C4-2B (cell line): ENCODE measurements around the gene PLA2G2F.

Source experiments
- H3K27ac ChIP-seq: fragments of 450-650 bp; 2 replicates; pipeline ENCODE4 v1.5.1; 2017
- ZFX ChIP-seq: fragments of 450-650 bp; IDR thresholded peaks from 2 replicates; pipeline ENCODE4 v1.6.1; 2017
- TF ChIP-seq, protein P1 (sequence below): fragments of 450-650 bp; conservative IDR thresholded peaks from 2 replicates; pipeline ENCODE4 v1.5.1; 2017; ENCODE audit warnings: mild to moderate bottlenecking

Gene PLA2G2F

GRCh38 chr1:20183616-20184271 is 44.6 kb downstream of the PLA2G2F start:
- H3K27ac ChIP-seq, result no peak overlapping the region

DNA sequence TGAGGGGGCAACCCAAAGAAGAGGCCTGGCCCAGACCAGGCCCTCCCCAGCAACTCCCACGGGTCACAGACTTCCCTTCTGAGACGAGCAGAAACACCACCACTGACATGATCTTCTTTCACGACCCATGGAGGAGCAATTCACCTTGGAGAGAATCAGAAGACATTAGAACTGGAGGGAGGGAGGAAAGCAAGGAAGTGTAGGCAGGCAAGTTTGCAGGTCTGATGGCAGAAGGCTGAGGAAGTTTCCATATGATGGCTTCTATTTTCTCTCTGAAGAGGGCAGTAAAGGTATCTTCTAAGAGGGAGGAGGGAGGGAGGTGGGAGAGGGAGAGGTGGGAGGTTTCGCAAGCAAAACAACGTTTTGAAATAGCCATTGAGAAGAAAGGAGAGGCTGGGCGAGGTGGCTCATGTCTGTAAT is 45.4 kb downstream of the PLA2G2F start:
- H3K27ac ChIP-seq, result no peak overlapping the region
- no peak for TF ChIP-seq ZFX
- TF ChIP-seq, protein P1, sequence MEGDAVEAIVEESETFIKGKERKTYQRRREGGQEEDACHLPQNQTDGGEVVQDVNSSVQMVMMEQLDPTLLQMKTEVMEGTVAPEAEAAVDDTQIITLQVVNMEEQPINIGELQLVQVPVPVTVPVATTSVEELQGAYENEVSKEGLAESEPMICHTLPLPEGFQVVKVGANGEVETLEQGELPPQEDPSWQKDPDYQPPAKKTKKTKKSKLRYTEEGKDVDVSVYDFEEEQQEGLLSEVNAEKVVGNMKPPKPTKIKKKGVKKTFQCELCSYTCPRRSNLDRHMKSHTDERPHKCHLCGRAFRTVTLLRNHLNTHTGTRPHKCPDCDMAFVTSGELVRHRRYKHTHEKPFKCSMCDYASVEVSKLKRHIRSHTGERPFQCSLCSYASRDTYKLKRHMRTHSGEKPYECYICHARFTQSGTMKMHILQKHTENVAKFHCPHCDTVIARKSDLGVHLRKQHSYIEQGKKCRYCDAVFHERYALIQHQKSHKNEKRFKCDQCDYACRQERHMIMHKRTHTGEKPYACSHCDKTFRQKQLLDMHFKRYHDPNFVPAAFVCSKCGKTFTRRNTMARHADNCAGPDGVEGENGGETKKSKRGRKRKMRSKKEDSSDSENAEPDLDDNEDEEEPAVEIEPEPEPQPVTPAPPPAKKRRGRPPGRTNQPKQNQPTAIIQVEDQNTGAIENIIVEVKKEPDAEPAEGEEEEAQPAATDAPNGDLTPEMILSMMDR, result no peak

More at GRCh38 chr1:20183616-20184271, 44.6 kb downstream of the PLA2G2F start:
- TF ChIP-seq ZFX, result no peak
- TF ChIP-seq, protein P1, result no peak

DNA sequence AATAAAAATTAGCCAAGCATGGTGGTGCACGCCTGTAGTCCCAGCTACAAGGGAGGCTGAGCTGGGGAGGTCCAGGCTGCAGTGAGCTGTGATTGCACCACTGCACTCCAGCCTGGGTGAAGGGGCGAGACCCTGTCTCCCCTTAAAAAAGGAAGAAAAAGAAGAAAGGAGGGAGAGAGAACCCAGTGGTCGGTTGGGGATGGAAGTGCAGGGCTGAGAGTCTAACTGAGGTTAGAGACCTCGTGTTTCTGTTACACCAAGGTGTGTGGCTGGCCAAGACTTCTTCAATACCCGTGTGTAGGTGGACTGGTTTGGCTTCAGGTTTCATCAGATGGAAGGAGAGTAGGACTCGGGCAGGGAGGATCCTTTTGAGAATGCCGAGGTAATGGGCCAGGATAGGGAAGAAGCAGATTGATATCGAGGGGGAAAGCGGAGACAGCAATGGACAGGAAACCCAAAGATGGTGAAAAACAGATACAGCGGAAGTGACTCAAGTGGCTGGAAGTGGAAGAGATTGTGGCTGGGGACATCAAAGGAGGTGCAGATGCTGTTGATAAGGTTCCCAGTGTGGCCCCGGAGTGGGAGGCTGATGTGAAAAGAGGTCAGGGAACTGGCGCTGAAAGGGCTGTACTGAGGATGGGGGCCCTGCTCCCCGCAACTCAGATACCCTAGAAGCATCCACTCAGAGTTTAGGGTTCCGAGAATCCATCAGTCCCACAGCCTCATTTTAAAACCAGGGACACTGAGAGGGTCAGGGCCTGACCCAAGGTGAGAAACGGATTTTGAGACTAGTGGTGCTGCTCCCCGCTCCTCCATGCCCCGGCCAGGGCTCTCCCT is 46.1 kb downstream of the PLA2G2F start:
- no peak overlapping the region for H3K27ac ChIP-seq
- TF ChIP-seq ZFX, result no peak
- TF ChIP-seq, protein P1, result no peak

DNA sequence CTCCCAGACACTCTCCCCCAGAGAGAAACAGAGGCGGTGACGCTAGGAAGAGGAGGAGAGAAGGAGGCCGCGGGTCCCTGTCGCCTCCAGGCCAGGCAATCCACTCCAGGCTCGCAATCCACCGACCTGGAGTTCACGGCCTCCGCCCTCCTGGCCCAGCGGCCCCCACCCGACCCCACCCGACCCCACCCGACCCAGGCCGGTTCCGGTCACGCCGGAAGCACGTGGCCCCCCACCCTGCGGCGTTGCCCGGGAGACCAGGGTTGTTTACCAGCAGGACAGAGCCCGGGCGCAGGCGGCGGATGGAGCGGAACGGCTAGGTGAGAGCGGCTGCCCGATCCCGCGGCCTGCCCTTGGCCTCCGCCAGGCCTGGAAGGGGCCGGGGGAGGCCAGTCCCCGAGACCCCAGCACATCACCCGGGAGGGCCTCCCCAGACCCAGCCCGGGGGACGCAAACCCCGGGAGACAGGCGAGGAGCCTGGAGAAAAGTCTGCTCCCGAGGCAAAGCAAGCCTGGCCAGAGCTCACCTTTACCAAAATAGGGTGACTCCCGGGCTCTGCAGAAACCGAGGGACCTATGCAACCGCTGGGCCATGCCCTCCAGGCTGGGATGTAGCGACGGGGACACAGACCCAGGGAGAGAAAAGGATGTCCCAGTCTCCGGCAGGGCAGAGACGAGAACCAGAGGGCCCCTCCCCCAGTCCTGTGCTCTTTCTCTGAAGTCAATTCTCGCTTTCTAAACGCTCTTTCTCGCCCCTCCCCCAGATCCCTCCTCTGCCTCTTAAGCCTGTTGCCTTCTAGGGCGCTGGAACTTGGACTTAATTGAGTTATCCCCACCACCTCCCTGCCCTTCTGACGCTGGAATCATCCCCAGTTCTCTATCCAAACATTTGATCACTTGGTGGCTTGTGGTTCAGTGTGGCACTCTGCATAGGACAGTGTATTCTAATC is 47.0 kb downstream of the PLA2G2F start, which contains the start of the genes PLA2G2C and UBXN10:
Gene PLA2G2C, minus strand, starts transcription at position 685 of the 949 bp plus-strand sequence. CDS start 9,155 bp downstream, outside the sequence.
Gene UBXN10, plus strand, starts transcription at position 263 of the 949 bp plus-strand sequence. CDS start 4,466 bp downstream, outside the sequence.
- TF ChIP-seq, protein P1, result no peak
- TF ChIP-seq ZFX, result no peak
- no peak within 1 kb of the TSS; the same call in 1 of the 2 replicates for H3K27ac ChIP-seq

DNA sequence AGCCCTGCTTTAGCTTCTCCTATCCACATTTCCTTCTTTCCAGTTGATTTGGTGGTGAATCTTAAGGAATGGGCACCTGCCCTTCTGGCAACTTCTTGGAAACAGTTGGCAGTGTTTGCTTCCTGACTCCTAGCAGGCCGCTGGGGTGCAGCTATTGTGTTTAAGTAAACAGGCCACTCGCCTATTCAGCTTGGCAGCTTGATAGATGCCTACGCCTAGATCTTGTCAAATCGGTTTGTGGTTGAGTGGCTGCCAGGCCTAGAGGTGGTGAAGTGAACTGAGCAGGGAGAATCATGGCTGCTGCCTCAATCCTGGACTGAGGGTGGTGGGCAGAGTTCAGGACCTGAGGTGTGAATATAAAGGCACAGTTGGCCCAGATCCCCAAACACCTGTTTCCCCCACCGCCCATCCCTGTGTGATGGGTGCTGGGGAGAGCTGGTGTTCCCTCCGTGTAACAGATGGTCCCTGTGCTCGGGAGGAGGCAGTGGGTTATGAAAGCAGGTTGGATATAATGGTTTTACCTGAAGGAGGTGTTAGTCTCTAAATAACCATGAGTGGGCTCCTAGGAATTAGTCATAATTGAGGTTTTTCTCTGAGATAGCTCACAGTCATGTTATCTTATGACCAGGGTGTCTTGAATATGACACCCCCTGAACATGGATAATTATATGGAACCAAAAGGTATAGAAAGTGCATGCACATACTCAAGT is 48.1 kb downstream of the PLA2G2F start:
- TF ChIP-seq ZFX, result no peak
- TF ChIP-seq, protein P1, result no peak; the same call in 1 of the 2 replicates
- no peak overlapping the region; the same call in 1 of the 2 replicates for H3K27ac ChIP-seq

DNA sequence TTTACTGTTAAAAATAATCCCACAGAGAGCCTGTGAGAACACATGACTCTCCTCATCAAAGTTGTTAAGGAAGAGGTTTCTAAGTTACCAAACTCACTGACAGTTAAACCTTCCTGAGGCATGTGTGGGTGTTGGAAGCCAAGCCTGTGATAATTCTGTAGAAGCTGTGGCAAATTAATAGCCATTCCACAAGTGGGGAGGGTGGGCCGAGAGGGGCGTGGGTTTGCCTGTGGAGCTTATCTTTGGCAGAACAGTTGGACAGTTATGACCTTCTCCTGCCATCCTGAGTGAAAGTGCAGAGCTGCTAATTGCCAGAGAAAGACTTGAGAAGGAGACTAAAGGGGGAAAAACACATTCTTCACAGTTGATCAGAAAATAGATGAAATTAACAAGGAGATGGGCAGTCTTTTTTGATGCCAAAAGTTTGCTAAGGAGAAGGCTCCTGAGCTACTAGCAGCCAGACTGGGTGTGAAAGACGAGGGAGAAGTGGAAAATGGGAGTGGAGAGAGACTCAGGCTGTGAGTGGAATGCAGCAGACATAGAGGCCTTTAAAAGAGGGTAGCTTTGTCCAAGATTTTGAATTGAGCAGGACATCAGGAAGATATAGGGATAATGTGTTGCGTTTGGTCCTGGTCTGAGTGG is 48.8 kb downstream of the PLA2G2F start:
- TF ChIP-seq, protein P1, result no peak
- no peak for TF ChIP-seq ZFX
- H3K27ac ChIP-seq, result no peak overlapping the region
